Endodermal cell (in vitro differentiated cells): Measurements from ENCODE around the gene RAP1GAP2. TPM values are rescaled to one million over a fixed set of nuclear protein-coding genes. Genes with fewer than 3 reads are reported as not detected.

Experiments
- DNase-seq: peaks from one replicate; pipeline ENCODE4 v3.0.0-alpha.2; 2017
- H3K27ac ChIP-seq: 2 replicates; pipeline ENCODE4 v1.5.1; 2013; ENCODE audit warnings: mild to moderate bottlenecking, low read depth, low read length, moderate library complexity
- H3K27me3 ChIP-seq: 2 replicates; pipeline ENCODE4 v1.6.1; 2013; ENCODE audit warnings: mild to moderate bottlenecking, low read length, moderate library complexity; ENCODE audit not compliant: insufficient read depth, control insufficient read depth, poor library complexity, severe bottlenecking
- H3K36me3 ChIP-seq: 2 replicates; pipeline ENCODE4 v1.7.0; 2013; ENCODE audit warnings: mild to moderate bottlenecking, low read length, moderate library complexity; ENCODE audit not compliant: control insufficient read depth, insufficient read depth
- H3K4me1 ChIP-seq: one replicate; pipeline ENCODE4 v1.7.0; 2013; ENCODE audit warnings: low read length; ENCODE audit not compliant: control insufficient read depth, insufficient read depth
- H3K4me3 ChIP-seq: 2 replicates; pipeline ENCODE4 v1.5.1; 2013; ENCODE audit warnings: mild to moderate bottlenecking, low read length, moderate library complexity
- H3K9ac ChIP-seq: 2 replicates; pipeline ENCODE4 v1.6.1; 2013; ENCODE audit warnings: mild to moderate bottlenecking, low read length, moderate library complexity; ENCODE audit not compliant: poor library complexity, severe bottlenecking; ENCODE audit errors: extremely low read depth
- H3K9me3 ChIP-seq: 2 replicates; pipeline ENCODE4 v1.6.1; 2013; ENCODE audit warnings: mild to moderate bottlenecking, low read length, moderate library complexity; ENCODE audit not compliant: control insufficient read depth
- H3K27ac Mint-ChIP-seq: 2 replicates; pipeline ENCODE4 v1.8.0; 2020; ENCODE audit warnings: mixed read lengths
- H3K27me3 Mint-ChIP-seq: 2 replicates; pipeline ENCODE4 v1.8.0; 2021; ENCODE audit warnings: mild to moderate bottlenecking, mixed read lengths; ENCODE audit not compliant: insufficient read depth
- H3K36me3 Mint-ChIP-seq: 2 replicates; pipeline ENCODE4 v1.8.0; 2020; ENCODE audit warnings: low read depth, mixed read lengths
- H3K4me1 Mint-ChIP-seq: 2 replicates; pipeline ENCODE4 v1.8.0; 2020; ENCODE audit warnings: mixed read lengths
- H3K4me3 Mint-ChIP-seq: 2 replicates; pipeline ENCODE4 v1.8.0; 2020; ENCODE audit warnings: mild to moderate bottlenecking, moderate library complexity, mixed read lengths
- H3K9me3 Mint-ChIP-seq: 2 replicates; pipeline ENCODE4 v1.8.0; 2020; ENCODE audit warnings: mild to moderate bottlenecking, mixed read lengths
- WGBS, 2 experiments: methylation state at CpG; one replicate each; pipeline versions ENCODE4 v1.1.5 to v1.1.7; 2013; ENCODE audit warnings: missing lambda C conversion rate in 2 of 2, mixed read lengths in 1 of 2; ENCODE audit not compliant: insufficient coverage in 1 of 2, insufficient read length in 1 of 2; 5-methylcytosine and 5-hydroxymethylcytosine counted together
- total RNA-seq, 2 donors: library from RNA; stranded (reverse); fragmentation: NEBNext Ultra II Directional in 1 of 2; extraction: Animal tissue kit (Norgen Biotek cat#: 25700) in 1 of 2; gene quantifications; 2 replicates in 1 of 2; 3 replicates in 1 of 2; pipeline ENCODE4 v1.2.1, GENCODE V29; 2021
- TF ChIP-seq, protein P1 (sequence below): fragments of 200-600 bp; sonication (generic); conservative IDR thresholded peaks from 2 replicates; pipeline ENCODE4 v1.5.0; 2021; ENCODE audit warnings: antibody characterized with exemption, mild to moderate bottlenecking

RAP1GAP2 gene
- total RNA-seq, 2 donors from 2014 or later = 18.0 to 44.3 TPM

DNA sequence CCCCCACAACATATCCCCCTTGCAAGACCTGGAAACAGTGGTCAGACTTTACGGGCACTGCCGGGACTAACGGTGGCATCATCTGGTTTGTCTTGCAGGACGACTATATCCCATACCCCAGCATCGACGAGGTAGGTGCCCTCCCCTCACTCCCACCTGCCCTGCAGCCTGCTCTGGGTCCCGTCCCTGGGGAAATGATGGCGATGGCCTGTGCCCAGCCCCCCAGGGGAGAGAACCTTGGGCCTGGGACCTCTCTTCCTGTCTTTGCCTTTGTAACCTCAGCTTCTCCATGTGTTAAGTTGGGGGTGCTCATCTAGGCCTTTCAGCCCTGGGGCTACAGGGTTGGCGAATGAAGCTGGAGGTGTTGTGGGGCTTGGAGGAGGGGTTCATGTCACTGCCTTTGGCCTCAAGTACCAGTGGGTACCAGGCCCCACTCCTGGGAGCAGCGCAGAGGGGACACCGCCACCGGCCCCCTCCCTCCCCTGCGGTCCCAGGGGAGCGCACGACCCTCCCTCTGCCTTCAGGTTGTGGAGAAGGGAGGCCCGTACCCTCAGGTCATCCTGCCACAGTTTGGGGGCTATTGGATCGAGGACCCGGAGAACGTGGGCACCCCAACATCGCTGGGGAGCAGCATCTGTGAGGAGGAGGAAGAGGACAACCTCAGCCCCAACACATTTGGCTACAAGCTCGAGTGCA lies 167.2 kb downstream of the RAP1GAP2 start:
- 89 to 91% methylated on average over 4 to 21 of the region's 21 CpGs for WGBS, 2 experiments
- no peaks in the 10 kb centered on the region for H3K4me1 ChIP-seq
- TF ChIP-seq, protein P1, sequence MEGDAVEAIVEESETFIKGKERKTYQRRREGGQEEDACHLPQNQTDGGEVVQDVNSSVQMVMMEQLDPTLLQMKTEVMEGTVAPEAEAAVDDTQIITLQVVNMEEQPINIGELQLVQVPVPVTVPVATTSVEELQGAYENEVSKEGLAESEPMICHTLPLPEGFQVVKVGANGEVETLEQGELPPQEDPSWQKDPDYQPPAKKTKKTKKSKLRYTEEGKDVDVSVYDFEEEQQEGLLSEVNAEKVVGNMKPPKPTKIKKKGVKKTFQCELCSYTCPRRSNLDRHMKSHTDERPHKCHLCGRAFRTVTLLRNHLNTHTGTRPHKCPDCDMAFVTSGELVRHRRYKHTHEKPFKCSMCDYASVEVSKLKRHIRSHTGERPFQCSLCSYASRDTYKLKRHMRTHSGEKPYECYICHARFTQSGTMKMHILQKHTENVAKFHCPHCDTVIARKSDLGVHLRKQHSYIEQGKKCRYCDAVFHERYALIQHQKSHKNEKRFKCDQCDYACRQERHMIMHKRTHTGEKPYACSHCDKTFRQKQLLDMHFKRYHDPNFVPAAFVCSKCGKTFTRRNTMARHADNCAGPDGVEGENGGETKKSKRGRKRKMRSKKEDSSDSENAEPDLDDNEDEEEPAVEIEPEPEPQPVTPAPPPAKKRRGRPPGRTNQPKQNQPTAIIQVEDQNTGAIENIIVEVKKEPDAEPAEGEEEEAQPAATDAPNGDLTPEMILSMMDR = no peak
- H3K27ac ChIP-seq = no peak overlapping the region
- no peak overlapping the region for H3K4me3 Mint-ChIP-seq
- no peaks in the 10 kb centered on the region for H3K9me3 Mint-ChIP-seq
- no peaks in the 10 kb centered on the region for H3K9me3 ChIP-seq
- no peak overlapping the region for H3K9ac ChIP-seq
- H3K27ac Mint-ChIP-seq = no peak overlapping the region
- H3K36me3 ChIP-seq = no peaks in the 10 kb centered on the region
- H3K4me3 ChIP-seq = no peak overlapping the region
- DNase-seq = peak; percentile 39
- H3K27me3 ChIP-seq = no peaks in the 10 kb centered on the region
- no peaks in the 10 kb centered on the region for H3K27me3 Mint-ChIP-seq
- no peaks in the 10 kb centered on the region for H3K4me1 Mint-ChIP-seq
- peaks cover 26% of the 10 kb centered on the region for H3K36me3 Mint-ChIP-seq

DNA sequence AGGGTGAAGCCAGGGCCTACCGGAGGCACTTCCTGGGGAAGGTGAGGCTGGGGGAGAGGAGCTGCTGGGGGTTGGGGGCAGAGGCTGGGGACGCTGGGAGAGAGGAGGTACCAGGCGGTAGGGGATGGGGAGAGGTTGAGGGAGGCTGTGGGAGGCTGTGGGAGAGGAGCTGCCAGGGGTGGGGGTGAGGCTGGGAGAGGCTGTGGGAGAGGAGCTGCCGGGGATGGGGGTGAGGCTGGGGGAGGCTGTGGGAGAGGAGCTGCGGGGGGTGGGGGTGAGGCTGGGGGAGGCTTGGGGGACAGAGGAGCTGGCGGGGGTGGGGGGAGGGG lies 167.8 kb downstream of the RAP1GAP2 start:
- Histone ChIP-seq H3K4me1 (no peaks in the 10 kb centered on the region), H3K4me3 (no peak overlapping the region), H3K9ac (no peak overlapping the region), H3K27me3 (no peaks in the 10 kb centered on the region), H3K9me3 (no peaks in the 10 kb centered on the region), H3K27ac (no peak overlapping the region), H3K36me3 (no peaks in the 10 kb centered on the region)
- Mint-ChIP-seq H3K4me1 (no peaks in the 10 kb centered on the region), H3K9me3 (no peaks in the 10 kb centered on the region), H3K36me3 (peaks cover 26% of the 10 kb centered on the region), H3K27ac (no peak overlapping the region), H3K4me3 (no peak overlapping the region), H3K27me3 (no peaks in the 10 kb centered on the region)
- TF ChIP-seq, protein P1 = no peak
- WGBS, 2 experiments = 92% methylated on average over 3 of the region's 6 CpGs; no CpG with 5 or more reads in 1 of the 2 experiments
- peak; percentile 42 for DNase-seq

DNA sequence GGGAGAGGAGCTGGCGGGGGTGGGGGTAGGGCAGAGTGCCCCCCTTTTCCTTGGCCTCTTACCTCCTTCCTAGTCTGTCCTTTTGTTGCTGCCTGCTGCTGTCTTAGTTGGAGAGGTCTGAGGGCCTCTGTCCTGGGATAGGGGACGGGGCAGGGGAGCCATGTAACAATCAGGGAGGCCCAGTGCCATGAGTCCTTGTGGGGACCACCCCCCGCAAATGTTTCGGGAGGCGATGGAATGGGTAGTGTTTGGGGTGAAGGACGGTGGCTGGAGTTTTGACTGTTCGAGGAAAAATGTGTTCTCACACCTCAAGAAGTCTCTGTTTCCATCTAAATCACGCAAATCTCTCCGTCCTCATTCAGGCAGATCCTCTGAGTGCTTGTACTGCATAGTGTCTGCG lies 168.1 kb downstream of the RAP1GAP2 start:
- Histone ChIP-seq H3K9ac (no peak overlapping the region), H3K4me3 (no peak overlapping the region), H3K27ac (no peak overlapping the region), H3K27me3 (no peaks in the 10 kb centered on the region), H3K36me3 (no peaks in the 10 kb centered on the region), H3K9me3 (no peaks in the 10 kb centered on the region), H3K4me1 (no peaks in the 10 kb centered on the region)
- no peaks in the 10 kb centered on the region for H3K4me1 Mint-ChIP-seq
- TF ChIP-seq, protein P1 = no peak
- H3K27ac Mint-ChIP-seq = peak overlapping the region; percentile 55
- DNase-seq = peak; percentile 41
- 90 to 100% methylated on average over 1 to 9 of the region's 10 CpGs for WGBS, 2 experiments
- no peak overlapping the region for H3K4me3 Mint-ChIP-seq
- H3K27me3 Mint-ChIP-seq = no peaks in the 10 kb centered on the region
- H3K9me3 Mint-ChIP-seq = no peaks in the 10 kb centered on the region
- H3K36me3 Mint-ChIP-seq = peaks cover 26% of the 10 kb centered on the region
